Esophagus squamous epithelium (tissue), 5 donors: Measurements from ENCODE around the gene NEUROG2. TPM values are rescaled to one million over a fixed set of nuclear protein-coding genes. Genes with fewer than 3 reads are reported as not detected.
"Not testable (repeated sequence)": the region's sequence is repeated elsewhere in the genome, so short reads cannot be mapped to it uniquely, and the experiment has no call there.

ENCODE experiments used
- DNase-seq: peaks from one replicate; lab custom pipeline; 2025; lab: John Stamatoyannopoulos, UW
- H3K27ac ChIP-seq, 4 donors: fragments of 200-600 bp; sonication (generic); one replicate each; pipeline ENCODE4 v1.5.1; 2016 to 2019; ENCODE audit warnings: mild to moderate bottlenecking in 1 of 4
- H3K27me3 ChIP-seq, 4 donors: fragments of 200-600 bp; sonication (generic); 1 replicate in 3 of 4; 2 replicates in 1 of 4; pipeline versions ENCODE4 v1.5.1 to v1.6.0; 2017 to 2021; ENCODE audit warnings: antibody characterized with exemption in 1 of 4
- H3K36me3 ChIP-seq, 3 donors: fragments of 200-600 bp; sonication (generic); one replicate each; pipeline ENCODE4 v1.5.1; 2016 to 2019
- H3K4me1 ChIP-seq, 3 donors: fragments of 200-600 bp; sonication (generic); one replicate each; pipeline ENCODE4 v1.5.1; 2017 to 2019
- H3K4me3 ChIP-seq, 4 donors: fragments of 200-600 bp; sonication (generic); 1 replicate in 3 of 4; 2 replicates in 1 of 4; pipeline ENCODE4 v1.5.1; 2016 to 2019; ENCODE audit warnings: mild to moderate bottlenecking in 2 of 4, moderate library complexity in 1 of 4
- H3K9me3 ChIP-seq, 3 donors: fragments of 200-600 bp; sonication (generic); one replicate each; pipeline ENCODE4 v1.5.1; 2016 to 2019
- CTCF ChIP-seq, 6 experiments: fragments of 450-650 bp in 4 of 6; fragments of 200-600 bp in 2 of 6; sonication (generic) in 2 of 6; IDR thresholded peaks; one replicate each; pipeline ENCODE4 v1.5.1; 2016 to 2019; ENCODE audit warnings: antibody characterized with exemption in 6 of 6, mild to moderate bottlenecking in 4 of 6, moderate library complexity in 4 of 6
- POLR2A ChIP-seq, 4 donors: fragments of 450-650 bp; IDR thresholded peaks; one replicate each; pipeline ENCODE4 v1.6.1; 2017; ENCODE audit warnings: antibody characterized with exemption in 4 of 4, mild to moderate bottlenecking in 4 of 4, moderate library complexity in 3 of 4
- WGBS, 2 donors: methylation state at CpG; one replicate each; pipeline ENCODE4 v1.1.5; 2018; 5-methylcytosine and 5-hydroxymethylcytosine counted together
- intact Hi-C: fragments of 100-400 bp; cut with DNase I; formaldehyde crosslinking; loops from one replicate; pipeline ENCODE4 v1.15.0; 2022
- total RNA-seq, 4 donors: library from RNA; depleted of rRNA; stranded (reverse); fragments of >200 nt; gene quantifications; one replicate each; pipeline ENCODE4 v1.1.0, GENCODE V29; 2016
- donor health status: DM: yes; HTN: yes; CAD: no.

NEUROG2 gene
- total RNA-seq, 4 donors from 2014 or later = not detected

GRCh38 chr4:112559053-112559452 lies 43.1 kb upstream of the NEUROG2 start:
- no peak for DNase-seq
- H3K9me3 ChIP-seq = no peaks in the 10 kb centered on the region
- no peak overlapping the region for H3K4me3 ChIP-seq
- no peaks in the 10 kb centered on the region for H3K27me3 ChIP-seq
- WGBS, 2 donors = 93 to 98% methylated on average over 3 of the region's 3 CpGs
- intact Hi-C loops = no loop called here
- TF ChIP-seq CTCF (IDR thresholded peaks at IDR 0.05) = no peak
- no peak for TF ChIP-seq POLR2A (IDR thresholded peaks at IDR 0.05)
- H3K4me1 ChIP-seq = no peaks in the 10 kb centered on the region
- no peak overlapping the region for H3K27ac ChIP-seq
- H3K36me3 ChIP-seq = no peaks in the 10 kb centered on the region

GRCh38 chr4:112557676-112558411 lies 41.9 kb upstream of the NEUROG2 start:
- Histone ChIP-seq H3K9me3 (no peaks in the 10 kb centered on the region), H3K27ac (no peak overlapping the region), H3K4me3 (no peak overlapping the region), H3K36me3 (no peaks in the 10 kb centered on the region), H3K27me3 (no peaks in the 10 kb centered on the region), H3K4me1 (no peaks in the 10 kb centered on the region)
- no peak for TF ChIP-seq CTCF (IDR thresholded peaks at IDR 0.05)
- TF ChIP-seq POLR2A (IDR thresholded peaks at IDR 0.05) = no peak
- intact Hi-C loops = no loop called here
- WGBS, 2 donors = 95 to 97% methylated on average over 2 of the region's 2 CpGs
- no peak for DNase-seq

GRCh38 chr4:112554271-112554670 lies 38.3 kb upstream of the NEUROG2 start:
- H3K27me3 ChIP-seq, H3K9me3 ChIP-seq, H3K27ac ChIP-seq, DNase-seq, H3K36me3 ChIP-seq, H3K4me3 ChIP-seq, H3K4me1 ChIP-seq, intact Hi-C loops: not testable (repeated sequence)
- 100% methylated on average over 3 of the region's 3 CpGs; no CpG with 5 or more reads in 1 of the 2 donors for WGBS, 2 donors

GRCh38 chr4:112552668-112553067 lies 36.7 kb upstream of the NEUROG2 start:
- Histone ChIP-seq H3K27ac (no peak overlapping the region), H3K4me3 (no peak overlapping the region), H3K36me3 (no peaks in the 10 kb centered on the region), H3K27me3 (no peaks in the 10 kb centered on the region), H3K4me1 (no peaks in the 10 kb centered on the region), H3K9me3 (no peaks in the 10 kb centered on the region)
- WGBS, 2 donors = 30 to 48% methylated on average over 2 of the region's 2 CpGs
- no peak for DNase-seq
- TF ChIP-seq CTCF (IDR thresholded peaks at IDR 0.05) (no peak), POLR2A (IDR thresholded peaks at IDR 0.05) (no peak)
- intact Hi-C loops = no loop called here

- H3K27ac ChIP-seq = no peak overlapping the region
- TF ChIP-seq POLR2A (IDR thresholded peaks at IDR 0.05) (no peak), CTCF (IDR thresholded peaks at IDR 0.05) (no peak)
- WGBS, 2 donors = 87 to 88% methylated on average over 2 of the region's 2 CpGs
- intact Hi-C loops = no loop called here
- no peaks in the 10 kb centered on the region for H3K27me3 ChIP-seq
- H3K4me3 ChIP-seq = no peak overlapping the region
- H3K9me3 ChIP-seq = no peaks in the 10 kb centered on the region
- H3K4me1 ChIP-seq = no peaks in the 10 kb centered on the region
- DNase-seq = no peak
- H3K36me3 ChIP-seq = no peaks in the 10 kb centered on the region
Observed at GRCh38 chr4:112550728-112551127, 34.7 kb upstream of the NEUROG2 start.
